Bronchial epithelial cell (primary cell): ENCODE results near the gene PCLO. TPM values are rescaled to one million over a fixed set of nuclear protein-coding genes. Genes with fewer than 3 reads are reported as not detected.
"Not testable (repeated sequence)": the region's sequence is repeated elsewhere in the genome, so short reads cannot be mapped to it uniquely, and the experiment has no call there.

Experiments used
- DNase-seq: peaks from one replicate; pipeline ENCODE4 v3.0.0-alpha.2; 2010; ENCODE audit warnings: low read depth
- FAIRE-seq: peaks from 2 replicates; lab custom pipeline; 2011; peaks lifted over from hg19 to GRCh38; lab: Jason Lieb, UNC
- H3K27me3 ChIP-seq: 2 replicates; pipeline ENCODE4 v1.5.1; 2011; ENCODE audit warnings: low read length; ENCODE audit not compliant: control insufficient read depth, insufficient read depth
- H3K36me3 ChIP-seq: 2 replicates; pipeline ENCODE4 v1.5.1; 2011; ENCODE audit warnings: low read length; ENCODE audit not compliant: control insufficient read depth, insufficient read depth
- H3K4me3 ChIP-seq: 2 replicates; pipeline ENCODE4 v1.5.1; 2011; ENCODE audit warnings: mild to moderate bottlenecking, low read depth, low read length, control low read depth
- total RNA-seq: library from RNA; depleted of rRNA; stranded (reverse); fragments of >200 nt; gene quantifications from 2 replicates; pipeline ENCODE4 v1.2.1, GENCODE V29; 2014
- TF ChIP-seq, protein P1 (sequence below): IDR thresholded peaks from 2 replicates; pipeline ENCODE4 v1.5.1; 2011; ENCODE audit warnings: mild to moderate bottlenecking, moderate library complexity, low read length, control low read depth, inconsistent platforms; ENCODE audit not compliant: insufficient read depth, severe bottlenecking

The PCLO gene
- total RNA-seq, 1 donor from 2014 or later: 0.79 TPM

DNA sequence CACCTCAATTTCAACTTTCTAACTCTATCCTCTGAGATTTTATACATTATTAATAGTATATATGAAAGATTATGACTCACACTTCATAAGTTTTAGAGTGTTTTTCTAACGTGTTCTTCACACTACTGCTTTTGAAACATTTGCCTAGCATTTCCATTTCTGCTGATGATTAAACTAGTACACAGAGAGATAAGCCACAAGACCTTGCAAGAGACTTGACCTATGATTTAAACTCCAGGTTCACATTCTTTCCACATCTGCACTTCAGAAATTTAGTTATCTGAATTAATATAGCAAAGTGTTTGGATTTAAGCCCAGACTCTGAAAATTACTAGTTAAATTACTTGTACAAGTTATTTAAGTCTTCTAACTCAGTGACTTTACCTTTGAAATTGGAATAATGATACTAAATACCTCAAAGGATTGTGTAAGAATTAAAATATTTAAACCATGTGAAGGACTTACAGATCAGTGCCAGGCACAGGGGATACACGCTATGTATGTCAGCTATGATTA, 66.6 kb downstream of the PCLO start:
- H3K4me3 ChIP-seq: no peak overlapping the region
- DNase-seq (no peak), FAIRE-seq (no peak)
- no peaks in the 10 kb centered on the region for H3K27me3 ChIP-seq
- H3K36me3 ChIP-seq: no peaks in the 10 kb centered on the region
- TF ChIP-seq, protein P1, sequence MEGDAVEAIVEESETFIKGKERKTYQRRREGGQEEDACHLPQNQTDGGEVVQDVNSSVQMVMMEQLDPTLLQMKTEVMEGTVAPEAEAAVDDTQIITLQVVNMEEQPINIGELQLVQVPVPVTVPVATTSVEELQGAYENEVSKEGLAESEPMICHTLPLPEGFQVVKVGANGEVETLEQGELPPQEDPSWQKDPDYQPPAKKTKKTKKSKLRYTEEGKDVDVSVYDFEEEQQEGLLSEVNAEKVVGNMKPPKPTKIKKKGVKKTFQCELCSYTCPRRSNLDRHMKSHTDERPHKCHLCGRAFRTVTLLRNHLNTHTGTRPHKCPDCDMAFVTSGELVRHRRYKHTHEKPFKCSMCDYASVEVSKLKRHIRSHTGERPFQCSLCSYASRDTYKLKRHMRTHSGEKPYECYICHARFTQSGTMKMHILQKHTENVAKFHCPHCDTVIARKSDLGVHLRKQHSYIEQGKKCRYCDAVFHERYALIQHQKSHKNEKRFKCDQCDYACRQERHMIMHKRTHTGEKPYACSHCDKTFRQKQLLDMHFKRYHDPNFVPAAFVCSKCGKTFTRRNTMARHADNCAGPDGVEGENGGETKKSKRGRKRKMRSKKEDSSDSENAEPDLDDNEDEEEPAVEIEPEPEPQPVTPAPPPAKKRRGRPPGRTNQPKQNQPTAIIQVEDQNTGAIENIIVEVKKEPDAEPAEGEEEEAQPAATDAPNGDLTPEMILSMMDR: no peak

DNA sequence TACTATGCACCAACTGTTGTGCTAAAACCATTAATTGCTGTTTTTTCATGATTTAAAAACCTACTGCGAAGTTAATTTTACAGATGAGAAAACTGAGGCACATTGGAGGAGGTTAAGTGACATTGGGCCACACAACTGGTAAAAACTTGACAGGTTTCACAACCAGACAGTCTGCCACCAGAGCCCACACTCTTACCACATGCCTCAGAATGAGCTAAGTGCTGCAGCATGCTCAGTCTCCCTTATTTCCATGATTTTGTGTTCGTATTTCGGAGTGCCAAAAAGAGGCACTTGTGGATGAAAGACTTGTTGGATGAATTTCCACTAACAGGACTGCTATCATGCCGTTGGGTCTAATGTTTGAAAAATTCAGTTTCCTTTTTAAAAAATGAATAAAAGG, 77.4 kb downstream of the PCLO start:
- TF ChIP-seq, protein P1: no peak
- DNase-seq (no peak), FAIRE-seq (peak; percentile 13)
- no peak overlapping the region for H3K4me3 ChIP-seq
- no peaks in the 10 kb centered on the region for H3K36me3 ChIP-seq
- H3K27me3 ChIP-seq: no peaks in the 10 kb centered on the region

DNA sequence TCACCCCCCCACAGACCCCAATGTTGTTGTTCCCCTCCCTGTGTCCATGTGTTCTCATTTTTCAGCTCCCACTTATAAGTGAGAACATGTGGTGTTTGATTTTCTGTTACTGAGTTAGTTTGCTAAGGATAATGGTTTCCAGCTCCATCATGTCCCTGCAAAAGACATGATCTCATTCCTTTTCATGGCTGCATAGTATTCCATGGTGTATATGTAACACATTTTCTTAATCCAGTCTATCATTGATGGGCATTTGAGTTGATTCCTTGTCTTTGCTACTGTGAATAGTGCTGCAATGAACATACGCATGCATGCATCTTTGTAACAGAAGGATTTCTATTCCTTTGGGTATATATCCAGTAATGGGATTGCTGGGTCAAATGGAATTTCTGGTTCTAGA, 82.8 kb downstream of the PCLO start:
- H3K36me3 ChIP-seq, H3K4me3 ChIP-seq, FAIRE-seq, DNase-seq, H3K27me3 ChIP-seq: not testable (repeated sequence)

DNA sequence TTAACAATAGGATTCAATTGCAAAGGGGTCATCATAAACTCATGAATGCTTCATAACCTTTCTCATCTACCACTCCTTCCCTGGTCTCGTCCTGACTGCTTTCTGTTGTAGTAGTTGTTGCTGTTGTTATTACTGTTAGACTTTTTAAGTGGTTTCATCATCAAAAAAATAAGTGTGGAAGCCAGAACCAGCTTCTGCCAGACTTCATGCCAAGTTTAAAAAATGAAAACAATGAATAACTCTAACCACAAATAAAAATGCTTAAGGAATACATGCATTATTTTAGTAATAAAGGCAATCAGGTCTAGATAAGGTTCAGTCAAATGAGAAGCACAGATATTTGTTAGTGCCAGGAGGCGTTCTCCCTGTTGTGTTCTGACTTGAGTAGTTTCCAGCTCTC, 85.4 kb downstream of the PCLO start:
- Histone ChIP-seq H3K4me3 (no peak overlapping the region), H3K36me3 (no peaks in the 10 kb centered on the region), H3K27me3 (no peaks in the 10 kb centered on the region)
- FAIRE-seq: no peak
- TF ChIP-seq, protein P1: no peak
- peak; percentile 40 for DNase-seq

DNA sequence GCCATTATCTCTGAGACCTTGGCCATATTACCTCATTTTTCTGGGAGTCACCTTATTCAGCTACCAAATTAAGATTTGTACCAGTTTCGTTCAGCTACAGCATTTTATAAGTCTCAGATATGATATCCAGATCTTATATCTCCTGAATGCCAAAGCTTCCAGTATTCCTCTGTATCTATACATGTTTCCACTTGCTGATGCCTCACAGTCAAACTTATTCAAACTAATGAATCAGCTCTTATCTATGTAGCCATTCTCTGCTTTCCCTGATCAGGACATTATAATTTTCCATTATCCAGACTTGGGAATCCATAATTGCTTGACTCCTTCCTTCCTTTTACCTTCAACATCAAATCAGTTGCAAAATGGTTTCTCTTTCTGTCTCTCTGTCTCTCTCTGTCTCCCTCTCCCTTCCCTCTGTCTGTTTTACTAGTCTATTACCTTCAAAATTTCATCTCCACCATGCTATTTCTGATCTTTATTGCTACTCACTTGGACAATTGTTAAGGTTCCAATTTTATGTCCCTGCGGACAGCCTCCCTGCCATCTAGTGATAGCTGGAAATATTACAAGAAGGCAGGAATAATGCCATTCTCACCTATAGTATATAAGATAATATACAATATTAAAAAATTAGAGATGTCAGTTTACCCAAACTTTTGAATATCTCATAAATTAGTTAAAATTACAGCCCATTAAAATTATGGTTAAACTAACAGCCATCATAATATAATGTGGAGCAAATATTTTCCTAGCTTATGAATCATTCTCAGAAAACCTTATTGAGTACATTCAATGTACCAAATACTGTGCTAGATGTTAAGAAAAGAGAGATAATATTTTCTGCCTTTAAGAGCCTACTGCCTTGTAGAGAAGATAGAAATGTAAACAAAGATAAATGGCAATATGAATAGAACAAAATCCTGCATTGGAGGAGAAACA, 89.8 kb downstream of the PCLO start:
- TF ChIP-seq, protein P1: no peak
- DNase-seq (peak; percentile 75), FAIRE-seq (no peak)
- Histone ChIP-seq H3K4me3 (no peak overlapping the region), H3K27me3 (no peaks in the 10 kb centered on the region), H3K36me3 (no peaks in the 10 kb centered on the region)

DNA sequence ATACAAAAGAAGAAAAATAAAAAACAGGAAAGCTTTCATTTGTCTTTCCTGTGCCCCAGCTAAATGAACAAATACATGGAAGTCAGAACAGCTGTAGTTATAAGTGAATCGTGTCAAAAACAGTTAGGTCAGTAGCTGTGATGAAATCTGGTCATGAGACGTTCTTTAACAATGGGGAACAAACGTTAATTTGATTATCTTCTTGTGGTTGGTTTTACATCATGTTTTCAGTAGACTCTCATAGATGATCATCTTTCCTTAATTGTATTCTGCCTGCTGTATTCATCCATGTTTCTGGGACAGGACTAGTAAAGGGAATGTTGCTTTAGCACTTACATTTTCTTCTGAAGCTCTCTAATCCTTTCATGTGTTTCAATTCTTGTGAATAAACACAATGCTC, 97.0 kb downstream of the PCLO start:
- TF ChIP-seq, protein P1: no peak
- no peak for FAIRE-seq
- no peak overlapping the region for H3K4me3 ChIP-seq
- no peaks in the 10 kb centered on the region for H3K36me3 ChIP-seq
- DNase-seq: peak; percentile 35
- H3K27me3 ChIP-seq: no peaks in the 10 kb centered on the region
